ENCODE data around the gene CDHR5. TPM values are rescaled to one million over a fixed set of nuclear protein-coding genes. Genes with fewer than 3 reads are reported as not detected.

CDHR5 gene
- total and polyA plus RNA-seq, 5 donors = 0.02 TPM; not detected in 4

DNA sequence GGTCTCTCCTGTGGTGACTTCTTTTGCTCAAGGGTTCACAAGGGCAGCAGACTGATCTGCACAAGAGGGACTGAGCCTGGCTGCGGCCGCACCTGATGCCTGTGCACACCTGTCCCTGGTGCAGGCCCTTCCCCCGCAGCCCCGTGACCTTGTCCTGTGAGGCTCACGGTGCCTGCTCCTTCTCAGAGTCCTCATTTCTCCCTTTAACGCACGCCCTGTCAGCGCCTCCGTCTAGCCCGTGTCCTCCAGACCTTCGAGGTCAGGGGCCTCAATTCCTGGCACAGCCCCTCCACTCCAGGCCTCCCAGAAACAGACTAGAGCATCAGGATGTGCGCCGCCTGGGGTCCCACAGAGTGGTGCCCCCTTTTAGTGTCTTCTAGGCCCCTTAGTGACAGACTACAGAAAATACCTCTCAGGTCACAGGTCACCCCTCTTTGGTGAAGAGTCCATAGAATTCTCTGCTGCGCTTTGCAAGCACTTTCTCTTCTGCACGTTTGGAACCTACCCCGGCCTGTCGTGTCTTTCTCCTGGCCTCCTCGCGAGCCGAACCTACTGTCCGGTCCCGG, 11.3 kb upstream of the CDHR5 start:
- Histone ChIP-seq H3K4me1 (ENCODE audit: control insufficient read depth, insufficient read depth, low read length) (peaks cover 10% of the 10 kb centered on the region), H3K4me3 (ENCODE audit: low read length) (no peak overlapping the region), H3K9me3 (ENCODE audit: control insufficient read depth, low read length) (no peaks in the 10 kb centered on the region), H3K27me3 (ENCODE audit: control insufficient read depth, insufficient read depth) (no peaks in the 10 kb centered on the region), H3K27ac (ENCODE audit: low read length) (no peak overlapping the region)
- peak in 1 of 3 donors; percentile 29 for DNase-seq
- intact Hi-C loops (cut with DNase I) = no loop called here
- 69% methylated on average over 22 of the region's 22 CpGs for WGBS
- ATAC-seq = no peak

DNA sequence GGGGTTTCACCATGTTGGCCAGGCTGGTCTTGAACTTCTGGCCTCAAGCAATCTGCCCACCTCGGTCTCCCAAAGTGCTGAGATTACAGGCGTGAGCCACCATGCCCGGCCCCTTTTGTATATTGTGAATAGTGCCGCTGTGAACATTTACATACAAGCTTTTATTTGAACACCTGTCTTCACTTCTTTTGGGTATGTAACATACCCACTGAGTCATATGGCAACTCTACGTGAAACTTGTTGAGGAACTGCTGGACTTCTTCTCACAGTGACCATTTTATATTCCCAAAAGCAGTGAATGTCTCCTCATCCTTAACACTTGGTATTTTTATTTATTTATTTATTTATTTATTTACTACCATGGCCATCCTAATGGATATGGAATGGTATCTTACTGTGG, 6.1 kb upstream of the CDHR5 start:
- Histone ChIP-seq H3K4me3 (ENCODE audit: low read length) (no peak overlapping the region), H3K9me3 (ENCODE audit: control insufficient read depth, low read length) (no peaks in the 10 kb centered on the region), H3K27me3 (ENCODE audit: control insufficient read depth, insufficient read depth) (no peaks in the 10 kb centered on the region), H3K4me1 (ENCODE audit: control insufficient read depth, insufficient read depth, low read length) (no peaks in the 10 kb centered on the region), H3K27ac (ENCODE audit: low read length) (no peak overlapping the region)
- DNase-seq = no peak
- WGBS = 94% methylated on average over 5 of the region's 5 CpGs
- no peak for ATAC-seq
- intact Hi-C loops (cut with DNase I) = no loop called here

DNA sequence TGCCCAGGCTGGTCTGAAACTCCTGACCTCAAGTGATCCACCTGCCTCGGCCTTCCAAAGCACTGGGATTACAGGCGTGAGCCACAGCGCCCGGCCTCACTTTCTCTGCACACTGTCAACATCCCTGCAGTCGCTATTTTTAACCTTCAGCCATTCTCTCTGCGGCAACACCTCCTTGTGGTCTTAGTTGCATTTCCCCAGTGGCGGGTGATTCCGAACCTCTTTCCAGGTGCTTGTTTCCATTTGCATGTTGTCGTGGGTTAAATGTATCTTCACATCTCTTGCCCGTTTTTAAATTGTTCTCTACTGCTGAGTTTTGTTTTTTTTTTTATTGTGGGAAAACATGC, 4.5 kb upstream of the CDHR5 start:
- Histone ChIP-seq H3K27ac (ENCODE audit: low read length) (no peak overlapping the region), H3K4me1 (ENCODE audit: control insufficient read depth, insufficient read depth, low read length) (no peaks in the 10 kb centered on the region), H3K4me3 (ENCODE audit: low read length) (no peak overlapping the region), H3K27me3 (ENCODE audit: control insufficient read depth, insufficient read depth) (no peaks in the 10 kb centered on the region), H3K9me3 (ENCODE audit: control insufficient read depth, low read length) (no peaks in the 10 kb centered on the region)
- 39% methylated on average over 10 of the region's 10 CpGs for WGBS
- ATAC-seq (no peak), DNase-seq (peak in 1 of 3 donors; percentile 42)
- intact Hi-C loops (cut with DNase I) = no loop called here

DNA sequence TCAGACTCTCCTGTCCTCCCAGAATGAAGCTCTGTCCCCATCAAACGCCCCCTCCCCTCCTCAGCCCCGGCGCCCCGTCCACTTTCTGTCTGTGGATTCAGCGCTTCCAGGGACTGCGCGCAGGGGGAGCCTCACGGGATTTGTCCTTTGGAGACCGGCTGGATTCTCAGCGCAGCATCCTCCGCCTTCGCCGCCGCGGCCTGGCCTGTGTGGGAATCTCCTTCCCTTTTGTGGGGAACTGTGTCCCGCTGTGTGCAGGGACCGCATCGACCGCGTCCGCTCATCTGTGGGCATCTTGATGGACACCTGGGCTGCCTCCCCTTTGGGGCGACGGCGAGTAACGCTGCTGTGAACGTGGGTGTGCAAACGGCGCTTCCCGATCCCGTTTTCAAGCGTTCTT, 3.3 kb upstream of the CDHR5 start:
- 93% methylated on average over 31 of the region's 31 CpGs for WGBS
- Histone ChIP-seq H3K27ac (ENCODE audit: low read length) (no peak overlapping the region), H3K4me3 (ENCODE audit: low read length) (no peak overlapping the region), H3K4me1 (ENCODE audit: control insufficient read depth, insufficient read depth, low read length) (no peaks in the 10 kb centered on the region), H3K9me3 (ENCODE audit: control insufficient read depth, low read length) (no peaks in the 10 kb centered on the region), H3K27me3 (ENCODE audit: control insufficient read depth, insufficient read depth) (no peaks in the 10 kb centered on the region)
- no peak for ATAC-seq
- intact Hi-C loops (cut with DNase I) = no loop called here
- DNase-seq = peak in 2 of 3 donors; percentile 43 to 58

DNA sequence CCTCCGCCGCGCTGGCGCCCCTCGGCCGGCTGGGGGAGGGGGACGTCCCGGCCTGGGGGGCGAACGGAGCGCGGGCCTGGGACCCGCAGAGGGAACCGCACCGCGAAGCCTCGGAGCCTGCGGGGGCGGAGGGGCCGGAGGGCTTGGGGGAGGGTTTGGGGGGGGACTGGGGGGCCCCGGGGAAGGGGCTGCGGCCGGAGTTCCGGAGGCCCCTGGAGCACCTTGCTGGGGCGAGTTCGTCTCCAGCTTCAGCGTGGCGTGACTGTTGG, 2.5 kb upstream of the CDHR5 start:
- Histone ChIP-seq H3K27me3 (ENCODE audit: control insufficient read depth, insufficient read depth) (no peaks in the 10 kb centered on the region), H3K4me1 (ENCODE audit: control insufficient read depth, insufficient read depth, low read length) (no peaks in the 10 kb centered on the region), H3K27ac (ENCODE audit: low read length) (no peak overlapping the region), H3K9me3 (ENCODE audit: control insufficient read depth, low read length) (no peaks in the 10 kb centered on the region), H3K4me3 (ENCODE audit: low read length) (no peak overlapping the region)
- intact Hi-C loops (cut with DNase I) = no loop called here
- no peak for ATAC-seq
- 17% methylated on average over 28 of the region's 28 CpGs for WGBS
- no peak for DNase-seq

DNA sequence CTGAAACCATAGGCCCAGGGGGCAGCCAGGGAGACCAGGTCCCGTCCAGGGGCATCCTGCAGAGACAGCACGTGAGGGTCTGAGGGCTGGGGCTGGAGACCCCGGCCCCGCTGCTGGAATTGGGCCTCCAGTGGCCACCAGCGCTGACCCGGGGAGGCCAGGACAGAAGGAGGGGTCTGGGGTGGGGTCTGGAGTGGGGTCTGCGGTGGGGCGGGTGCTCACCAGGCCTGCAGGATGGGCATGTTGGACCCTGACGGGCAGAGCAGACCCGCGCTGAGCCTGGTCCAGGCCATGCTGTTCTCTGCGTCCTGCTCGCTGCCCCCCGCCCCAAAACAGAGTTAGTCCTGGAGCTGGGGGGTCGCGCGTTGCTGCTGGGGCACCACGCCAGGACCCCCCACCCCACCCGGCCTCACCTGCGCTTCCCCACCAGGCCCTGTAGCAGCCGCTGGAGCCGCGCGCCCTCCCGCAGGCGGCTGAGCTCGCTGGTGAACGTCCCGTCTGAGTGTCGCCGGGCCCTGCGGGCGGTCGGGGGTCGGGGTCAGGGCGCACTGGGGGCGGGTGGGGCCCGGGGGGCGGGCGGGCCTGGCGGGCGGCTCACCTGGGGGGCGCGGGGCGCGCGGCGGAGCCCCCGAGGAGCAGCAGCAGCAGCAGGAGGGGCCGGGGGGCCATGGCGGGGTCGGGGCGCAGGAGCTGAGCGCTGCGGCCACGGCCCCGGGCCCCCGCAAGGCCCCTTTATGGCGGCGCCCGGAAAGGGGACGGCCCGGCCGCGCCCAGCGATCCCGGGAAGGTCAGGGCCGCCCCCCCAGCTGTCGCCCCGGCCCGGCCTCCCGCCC, 1.9 kb upstream of the CDHR5 start, which contains the start of gene SCT:
TSS of gene SCT (minus strand) at position 707 of the 833 bp plus-strand sequence. CDS start at position 669, 38 bp downstream.
- DNase-seq = peak in 2 of 3 donors; percentile 43 to 59
- peak in 1 of 2 donors; percentile 27 for ATAC-seq
- Histone ChIP-seq H3K4me1 (ENCODE audit: control insufficient read depth, insufficient read depth, low read length) (no peaks in the 10 kb centered on the region), H3K27me3 (ENCODE audit: control insufficient read depth, insufficient read depth) (no peaks in the 10 kb centered on the region), H3K9me3 (ENCODE audit: control insufficient read depth, low read length) (no peaks in the 10 kb centered on the region), H3K27ac (ENCODE audit: low read length) (no peak within 1 kb of the TSS), H3K4me3 (ENCODE audit: low read length) (peak within 1 kb of the TSS; percentile 15)
- 9% methylated on average over 72 of the region's 72 CpGs for WGBS
- intact Hi-C loops (cut with DNase I) = no loop called here

DNA sequence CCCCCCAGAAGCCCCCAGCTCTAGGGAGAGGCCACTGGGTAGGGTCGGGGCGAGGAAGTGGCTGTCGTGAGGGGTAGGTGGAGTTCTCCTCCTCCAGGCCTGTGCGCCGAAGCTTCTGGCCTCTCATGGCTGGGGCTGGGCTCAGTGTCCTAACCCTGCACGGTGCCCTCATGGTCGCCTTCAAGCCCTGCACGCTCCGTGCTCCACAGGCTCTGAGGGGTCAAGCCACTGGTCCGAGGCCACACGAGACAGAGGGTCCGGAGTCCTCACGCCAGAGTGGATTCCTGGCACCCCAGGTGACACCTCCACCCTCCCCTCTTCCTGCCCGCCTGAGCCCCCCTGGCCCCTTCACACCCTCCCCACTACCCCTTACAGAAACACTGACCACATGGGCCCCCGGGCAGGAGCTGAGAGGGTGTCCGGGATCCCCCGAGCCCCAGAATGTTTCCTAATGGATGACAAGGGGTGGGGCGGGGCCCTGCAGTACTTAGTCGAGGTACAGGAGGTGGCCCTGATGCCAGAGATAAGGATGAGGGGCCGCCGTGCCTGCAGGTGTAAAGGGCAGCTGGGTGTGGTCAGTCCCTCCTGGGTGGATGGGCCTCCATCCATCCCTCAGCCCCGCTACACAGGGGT, 997 bp upstream of the CDHR5 start:
- WGBS = 77% methylated on average over 22 of the region's 22 CpGs
- intact Hi-C loops (cut with DNase I) = no loop called here

DNA sequence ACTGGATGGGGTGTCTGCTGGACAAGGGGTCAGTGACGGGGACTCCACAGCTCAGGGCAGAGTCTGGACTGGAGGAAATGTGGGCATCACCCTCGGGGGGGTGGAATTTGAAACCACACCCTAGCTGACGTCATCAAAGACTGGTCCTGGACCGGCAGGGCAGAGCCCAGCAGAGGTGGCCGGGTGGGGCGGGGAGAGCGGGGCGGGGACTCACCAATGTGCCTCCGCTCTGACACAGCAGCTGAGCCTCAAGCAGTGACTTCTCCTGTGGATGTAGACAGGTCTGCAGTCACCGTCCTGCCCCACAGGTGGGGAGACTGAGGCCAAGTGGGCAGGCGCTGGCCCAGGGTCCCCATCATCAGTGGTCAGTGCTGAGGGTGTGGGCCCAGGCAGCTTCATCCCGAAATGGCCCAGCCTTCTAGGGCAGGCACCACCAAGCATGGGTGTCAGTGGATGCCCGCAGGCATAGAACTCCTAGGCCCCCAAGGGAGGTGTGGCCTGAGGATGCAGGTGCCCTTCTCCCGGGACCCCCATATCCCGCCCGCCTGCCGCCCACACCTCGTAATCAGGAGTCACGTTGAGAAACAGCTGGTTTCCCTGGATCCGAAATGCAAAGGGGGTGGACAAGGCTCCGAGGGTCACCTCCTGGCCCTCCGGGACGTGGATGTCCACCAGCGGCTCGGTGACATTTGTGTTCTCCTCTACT, 603 bp downstream of the CDHR5 start:
- no peaks in the 10 kb centered on the region for H3K4me1 ChIP-seq (ENCODE audit: control insufficient read depth, insufficient read depth, low read length)
- DNase-seq = peak in 1 of 3 donors; percentile 46
- no peaks in the 10 kb centered on the region for H3K9me3 ChIP-seq (ENCODE audit: control insufficient read depth, low read length)
- no peak overlapping the region for H3K27ac ChIP-seq (ENCODE audit: low read length)
- no peak for ATAC-seq
- intact Hi-C loops (cut with DNase I) = no loop called here
- H3K27me3 ChIP-seq (ENCODE audit: control insufficient read depth, insufficient read depth) = no peaks in the 10 kb centered on the region
- 84% methylated on average over 25 of the region's 25 CpGs for WGBS
- no peak overlapping the region for H3K4me3 ChIP-seq (ENCODE audit: low read length)

More for the DNA sequence above, 997 bp upstream of the CDHR5 start:
- ATAC-seq (peak in 1 of 2 donors; percentile 7), DNase-seq (peak in 1 of 3 donors; percentile 58)
- Histone ChIP-seq H3K9me3 (ENCODE audit: control insufficient read depth, low read length) (no peaks in the 10 kb centered on the region), H3K27me3 (ENCODE audit: control insufficient read depth, insufficient read depth) (no peaks in the 10 kb centered on the region), H3K27ac (ENCODE audit: low read length) (no peak overlapping the region), H3K4me3 (ENCODE audit: low read length) (no peak overlapping the region), H3K4me1 (ENCODE audit: control insufficient read depth, insufficient read depth, low read length) (no peaks in the 10 kb centered on the region)

DNA sequence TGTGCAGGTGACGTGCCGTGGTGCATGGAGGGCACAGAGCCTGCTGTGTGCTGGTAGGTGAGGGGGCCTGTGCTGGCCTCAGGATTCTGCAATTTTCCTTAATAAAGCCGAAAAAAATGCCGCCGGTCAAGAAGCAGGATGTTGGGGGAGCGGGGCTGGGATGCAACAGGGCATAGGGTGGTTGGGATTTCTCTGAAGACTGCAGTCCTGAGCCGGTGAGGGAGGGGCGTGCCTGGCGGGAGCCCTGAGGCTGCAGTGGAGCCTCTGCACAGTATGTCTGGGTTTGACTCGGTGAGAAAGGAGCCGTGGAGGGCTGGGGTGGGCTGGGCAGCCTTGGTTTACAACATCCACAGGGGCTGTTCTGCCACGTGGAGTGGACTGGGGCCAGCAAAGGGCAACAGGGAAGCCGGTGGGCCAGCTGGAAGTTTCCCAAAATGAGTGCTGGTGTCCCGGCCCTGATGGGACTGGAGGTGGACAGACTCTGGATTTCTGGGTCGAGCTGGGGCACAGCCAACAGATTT, 1.3 kb downstream of the CDHR5 start:
- no peak for ATAC-seq
- H3K4me3 ChIP-seq (ENCODE audit: low read length) = no peak overlapping the region
- H3K27me3 ChIP-seq (ENCODE audit: control insufficient read depth, insufficient read depth) = no peaks in the 10 kb centered on the region
- 81% methylated on average over 15 of the region's 15 CpGs for WGBS
- no peak overlapping the region for H3K27ac ChIP-seq (ENCODE audit: low read length)
- DNase-seq = peak in 1 of 3 donors; percentile 47
- intact Hi-C loops (cut with DNase I) = no loop called here
- no peaks in the 10 kb centered on the region for H3K9me3 ChIP-seq (ENCODE audit: control insufficient read depth, low read length)
- H3K4me1 ChIP-seq (ENCODE audit: control insufficient read depth, insufficient read depth, low read length) = no peaks in the 10 kb centered on the region

DNA sequence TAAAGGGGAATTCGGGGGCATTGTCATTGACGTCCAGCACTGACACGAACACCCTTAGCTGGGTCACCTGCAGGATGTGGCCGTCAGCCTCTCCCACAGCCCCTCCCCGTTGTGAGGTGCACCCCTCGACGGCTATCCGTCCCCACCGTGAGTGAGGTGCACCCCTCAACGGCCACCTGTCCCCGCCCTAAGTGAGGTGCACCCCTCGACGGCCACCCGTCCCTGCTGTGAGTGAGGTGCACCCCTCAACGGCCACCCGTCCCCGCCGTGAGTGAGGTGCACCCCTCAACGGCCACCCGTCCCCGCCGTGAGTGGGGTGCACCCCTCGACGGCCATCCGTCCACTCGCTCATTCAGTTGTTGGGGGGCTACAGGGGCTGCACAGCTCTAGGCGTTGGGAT, 2.9 kb downstream of the CDHR5 start:
- Histone ChIP-seq H3K27ac (ENCODE audit: low read length) (no peak overlapping the region), H3K4me1 (ENCODE audit: control insufficient read depth, insufficient read depth, low read length) (no peaks in the 10 kb centered on the region), H3K9me3 (ENCODE audit: control insufficient read depth, low read length) (no peaks in the 10 kb centered on the region), H3K4me3 (ENCODE audit: low read length) (no peak overlapping the region), H3K27me3 (ENCODE audit: control insufficient read depth, insufficient read depth) (no peaks in the 10 kb centered on the region)
- DNase-seq (peak in 2 of 3 donors; percentile 43 to 47), ATAC-seq (no peak)
- intact Hi-C loops (cut with DNase I) = no loop called here
- WGBS = 82% methylated on average over 27 of the region's 27 CpGs

Measured in right cardiac atrium (tissue), 5 donors.